GM19099 (cell line): ENCODE measurements around the gene CD3E.

Experiments
- POLR2A ChIP-seq: IDR thresholded peaks from 3 replicates; pipeline ENCODE4 v1.6.1; 2011; ENCODE audit warnings: low read depth; ENCODE audit not compliant: insufficient read length; ENCODE audit errors: extremely low read depth

The CD3E gene

GRCh38 chr11:118311518-118311917 lies 7.0 kb downstream of the CD3E start:
- TF ChIP-seq POLR2A: no peak

GRCh38 chr11:118312328-118312727 lies 7.8 kb downstream of the CD3E start:
- no peak for TF ChIP-seq POLR2A

- no peak for TF ChIP-seq POLR2A
Measured at GRCh38 chr11:118313242-118313641, 8.7 kb downstream of the CD3E start.

GRCh38 chr11:118314988-118315411 lies 10.5 kb downstream of the CD3E start:
- no peak for TF ChIP-seq POLR2A

GRCh38 chr11:118318124-118318523 lies 13.6 kb downstream of the CD3E start:
- no peak for TF ChIP-seq POLR2A

- no peak for TF ChIP-seq POLR2A
Measured at GRCh38 chr11:118318581-118319336, 14.2 kb downstream of the CD3E start.

- TF ChIP-seq POLR2A: no peak
Measured at GRCh38 chr11:118319337-118319707, 14.8 kb downstream of the CD3E start.

- no peak for TF ChIP-seq POLR2A
Measured at GRCh38 chr11:118320515-118320914, 16.0 kb downstream of the CD3E start.

- no peak for TF ChIP-seq POLR2A
Measured at GRCh38 chr11:118321386-118322082, 17.0 kb downstream of the CD3E start.

GRCh38 chr11:118322721-118323120 lies 18.2 kb downstream of the CD3E start:
- no peak for TF ChIP-seq POLR2A

- no peak for TF ChIP-seq POLR2A
Measured at GRCh38 chr11:118325283-118325682, 20.8 kb downstream of the CD3E start.

- TF ChIP-seq POLR2A: no peak
Measured at GRCh38 chr11:118328745-118329144, 24.2 kb downstream of the CD3E start.

- TF ChIP-seq POLR2A: no peak
Measured at GRCh38 chr11:118334745-118335144, 30.2 kb downstream of the CD3E start.

- no peak for TF ChIP-seq POLR2A
Measured at GRCh38 chr11:118338637-118339061, 34.1 kb downstream of the CD3E start.

- TF ChIP-seq POLR2A: no peak
Measured at GRCh38 chr11:118339281-118339961, 34.9 kb downstream of the CD3E start.

- no peak for TF ChIP-seq POLR2A
Measured at GRCh38 chr11:118340449-118340848, 35.9 kb downstream of the CD3E start.
